CMK (cell line): ENCODE results near the gene ARID1A.
A peak's percentile ranks its signal among the peaks of the same experiment; 100 is the strongest.
"Not testable (repeated sequence)": the region's sequence is repeated elsewhere in the genome, so short reads cannot be mapped to it uniquely, and the experiment has no call there.

Experiments
- DNase-seq: peaks from one replicate; pipeline ENCODE4 v3.0.0-alpha.2; 2010; ENCODE audit warnings: low read depth

Gene ARID1A

GRCh38 chr1:26788515-26788785 lies 92.6 kb downstream of the ARID1A start:
- no peak for DNase-seq

- peak; percentile 70 for DNase-seq
Observed at GRCh38 chr1:26788836-26789611, 93.2 kb downstream of the ARID1A start.

GRCh38 chr1:26789612-26789865 lies 93.7 kb downstream of the ARID1A start:
- DNase-seq: no peak

GRCh38 chr1:26789931-26790330 lies 94.1 kb downstream of the ARID1A start:
- no peak for DNase-seq

GRCh38 chr1:26790551-26790953 lies 94.7 kb downstream of the ARID1A start:
- no peak for DNase-seq

- DNase-seq: no peak
Observed at GRCh38 chr1:26791148-26791547, 95.3 kb downstream of the ARID1A start.

- DNase-seq: no peak
Observed at GRCh38 chr1:26791626-26792025, 95.8 kb downstream of the ARID1A start.

- DNase-seq: no peak
Observed at GRCh38 chr1:26792924-26793323, 97.1 kb downstream of the ARID1A start.

- no peak for DNase-seq
Observed at GRCh38 chr1:26794391-26794790, 98.6 kb downstream of the ARID1A start.

- no peak for DNase-seq
Observed at GRCh38 chr1:26797627-26798026, 101.8 kb downstream of the ARID1A start.

GRCh38 chr1:26799479-26800142 lies 103.8 kb downstream of the ARID1A start:
- no peak for DNase-seq

- not testable (repeated sequence) for DNase-seq
Observed at GRCh38 chr1:26803932-26804331, 108.1 kb downstream of the ARID1A start.

- peak; percentile 63 for DNase-seq
Observed at GRCh38 chr1:26810105-26810504, 114.3 kb downstream of the ARID1A start.

- DNase-seq: no peak
Observed at GRCh38 chr1:26811057-26811456, 115.2 kb downstream of the ARID1A start.

GRCh38 chr1:26811708-26812107 lies 115.9 kb downstream of the ARID1A start:
- no peak for DNase-seq

GRCh38 chr1:26814377-26814776 lies 118.6 kb downstream of the ARID1A start:
- DNase-seq: no peak

GRCh38 chr1:26814893-26815292 lies 119.1 kb downstream of the ARID1A start:
- DNase-seq: no peak

- no peak for DNase-seq
Observed at GRCh38 chr1:26820784-26821269, 125.0 kb downstream of the ARID1A start.

- DNase-seq: no peak
Observed at GRCh38 chr1:26822737-26823395, 127.1 kb downstream of the ARID1A start.

GRCh38 chr1:26824731-26825130 lies 128.9 kb downstream of the ARID1A start:
- DNase-seq: no peak

GRCh38 chr1:26826261-26827105 lies 130.7 kb downstream of the ARID1A start, which contains the start of gene ZDHHC18:
Gene ZDHHC18, plus strand, starts transcription at chr1:26826688. Its CDS starts 117 bp downstream, at chr1:26826805.
- no peak for DNase-seq

GRCh38 chr1:26827106-26827604 lies 131.3 kb downstream of the ARID1A start:
- DNase-seq: no peak
